T-helper 2 cell treated with Interferon-gamma antibody and Interleukin-4, amounts not matched to agents 100 ng/mL and 5 ng/mL, for 36 hours (primary cell): ENCODE data around the gene UBAC2. TPM values are rescaled to one million over a fixed set of nuclear protein-coding genes. Genes with fewer than 3 reads are reported as not detected.

Experiments used
- intact Hi-C: fragments of 100-400 bp; cut with micrococcal nuclease; formaldehyde crosslinking; loops from one replicate; pipeline ENCODE4 v1.15.1; 2023
- total RNA-seq: library from RNA; stranded (reverse); gene quantifications from 2 replicates; pipeline ENCODE4 v1.2.3, GENCODE V29; 2022

Gene UBAC2
- total RNA-seq, 1 donor from 2014 or later, result 51.6 TPM

DNA sequence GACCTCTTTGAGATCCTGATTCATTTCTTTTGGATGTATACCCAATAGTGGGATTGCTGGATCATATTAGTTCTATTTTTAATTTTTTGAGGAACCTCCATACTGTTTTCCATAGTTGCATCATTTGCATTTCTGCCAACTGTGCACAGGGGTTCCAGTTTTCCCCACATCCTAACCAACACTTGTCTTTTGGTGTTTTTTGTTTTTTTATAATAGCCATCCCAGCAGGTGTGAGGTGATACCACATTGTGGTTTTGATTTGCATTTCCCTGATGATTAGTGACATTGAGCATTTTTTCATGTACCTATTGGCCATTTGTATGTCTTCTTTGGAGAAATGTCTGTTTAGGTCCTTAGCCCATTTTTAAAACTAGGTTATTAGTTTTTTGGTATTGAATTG, 125.4 kb downstream of the UBAC2 start:
- intact Hi-C loops, result no loop called here

- intact Hi-C loops, result no loop called here
Measured at GRCh38 chr13:99327126-99327525, 126.5 kb downstream of the UBAC2 start.

GRCh38 chr13:99327761-99328160, 127.1 kb downstream of the UBAC2 start:
- intact Hi-C loops, result no loop called here

DNA sequence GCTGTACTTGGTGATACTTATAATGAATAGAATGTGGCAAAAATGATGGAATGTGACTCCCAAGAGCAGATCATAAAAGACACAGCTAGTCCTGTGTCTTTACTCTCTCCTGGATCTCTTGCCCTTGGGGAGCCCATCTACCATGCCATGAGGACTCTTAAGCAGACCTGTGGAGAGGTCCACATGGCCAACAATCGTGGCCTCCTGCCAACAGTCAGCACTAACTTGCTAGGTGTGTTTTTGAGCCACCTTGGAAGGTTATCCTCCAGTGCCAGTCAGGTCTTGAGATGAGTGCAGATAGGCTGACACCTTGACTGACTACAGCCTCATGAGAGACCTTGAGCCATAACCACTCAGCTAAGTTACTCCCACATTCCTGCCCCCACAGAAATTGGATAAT, 128.8 kb downstream of the UBAC2 start:
- intact Hi-C loops, result no loop called here

GRCh38 chr13:99330942-99331341, 130.3 kb downstream of the UBAC2 start:
- intact Hi-C loops, result no loop called here

GRCh38 chr13:99331881-99332293, 131.2 kb downstream of the UBAC2 start:
- intact Hi-C loops, result no loop called here

GRCh38 chr13:99332456-99332855, 131.8 kb downstream of the UBAC2 start:
- intact Hi-C loops, result no loop called here

DNA sequence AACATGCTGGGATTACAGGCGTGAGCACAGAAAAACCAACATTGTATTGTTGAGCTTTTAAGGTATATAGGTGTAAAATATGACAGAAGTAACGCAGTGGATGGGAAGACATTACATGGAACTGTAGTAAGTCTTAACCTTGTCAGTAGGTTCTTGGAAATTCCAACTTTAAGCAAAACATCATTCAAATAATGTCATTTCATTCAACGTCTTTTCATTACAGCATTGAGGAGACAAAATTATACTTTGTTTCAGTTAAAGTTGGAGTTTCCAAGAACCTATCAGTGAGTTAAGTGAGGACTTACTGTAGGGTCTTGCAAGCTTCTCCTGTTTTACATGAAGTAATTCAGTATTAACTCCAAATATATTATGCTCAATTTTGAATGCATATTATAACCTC, 133.6 kb downstream of the UBAC2 start:
- intact Hi-C loops, result no loop called here

- intact Hi-C loops, result no loop called here
Measured at GRCh38 chr13:99335087-99335486, 134.4 kb downstream of the UBAC2 start.

DNA sequence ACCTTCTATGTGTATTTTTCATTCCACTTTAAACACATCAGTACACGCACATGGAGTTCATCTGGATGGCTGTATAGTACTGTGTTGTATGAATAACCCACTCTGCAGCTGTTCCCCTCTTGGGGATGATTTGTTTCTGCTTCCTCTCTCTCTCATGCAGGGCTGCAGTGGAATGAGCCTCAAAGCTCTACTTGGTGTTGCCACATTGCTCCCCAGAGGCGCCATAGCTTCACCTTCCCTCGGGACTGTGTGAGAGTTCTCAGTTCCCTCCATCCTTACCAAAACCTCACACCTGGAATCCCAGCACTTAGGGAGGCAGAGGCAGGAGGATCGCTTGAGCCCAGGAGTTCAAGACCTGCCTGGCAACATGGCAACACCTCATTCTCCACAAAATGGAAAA, 134.9 kb downstream of the UBAC2 start:
- intact Hi-C loops, result no loop called here

- intact Hi-C loops, result no loop called here
Measured at GRCh38 chr13:99339230-99339721, 138.6 kb downstream of the UBAC2 start.

DNA sequence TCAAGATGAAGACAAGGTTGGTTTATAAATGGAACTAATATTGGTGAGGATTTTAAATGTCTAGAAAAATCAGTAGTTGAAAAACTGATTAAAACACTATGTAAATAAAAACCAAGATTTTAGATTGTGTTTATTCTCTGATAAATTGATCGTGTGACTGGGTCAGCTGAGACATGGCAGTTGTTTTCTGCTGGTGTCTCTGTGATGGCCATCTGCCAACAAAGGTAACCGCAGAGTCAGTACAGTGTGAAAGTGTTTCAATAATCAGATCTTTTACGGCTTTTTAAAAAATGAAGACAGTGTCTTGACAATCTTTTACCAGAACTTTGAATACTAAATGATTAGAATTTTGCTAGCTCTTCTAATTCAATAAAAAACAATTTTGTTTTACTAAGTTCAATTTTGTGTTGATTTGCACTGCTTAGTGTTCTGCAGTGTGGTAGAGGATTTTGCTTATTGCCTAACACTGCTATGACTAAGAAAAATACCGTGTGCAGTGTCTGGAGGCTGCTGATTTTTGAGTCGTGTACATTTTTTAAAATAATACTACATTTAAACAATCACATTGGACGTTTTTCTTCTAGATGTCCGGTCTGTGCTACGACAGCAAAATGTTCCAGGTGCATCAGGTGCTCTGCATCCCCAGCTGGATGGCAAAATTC, 139.2 kb downstream of the UBAC2 start:
- intact Hi-C loops, result loop anchor here (1.0 to 2.0 kb wide), 2 partner anchors 12 to 17 kb away; no protein-coding TSS in a partner anchor

- intact Hi-C loops, result loop anchor here (1.0 to 2.0 kb wide), 2 partner anchors 12 to 18 kb away; no protein-coding TSS in a partner anchor
Measured at GRCh38 chr13:99340638-99341037, 140.0 kb downstream of the UBAC2 start.

DNA sequence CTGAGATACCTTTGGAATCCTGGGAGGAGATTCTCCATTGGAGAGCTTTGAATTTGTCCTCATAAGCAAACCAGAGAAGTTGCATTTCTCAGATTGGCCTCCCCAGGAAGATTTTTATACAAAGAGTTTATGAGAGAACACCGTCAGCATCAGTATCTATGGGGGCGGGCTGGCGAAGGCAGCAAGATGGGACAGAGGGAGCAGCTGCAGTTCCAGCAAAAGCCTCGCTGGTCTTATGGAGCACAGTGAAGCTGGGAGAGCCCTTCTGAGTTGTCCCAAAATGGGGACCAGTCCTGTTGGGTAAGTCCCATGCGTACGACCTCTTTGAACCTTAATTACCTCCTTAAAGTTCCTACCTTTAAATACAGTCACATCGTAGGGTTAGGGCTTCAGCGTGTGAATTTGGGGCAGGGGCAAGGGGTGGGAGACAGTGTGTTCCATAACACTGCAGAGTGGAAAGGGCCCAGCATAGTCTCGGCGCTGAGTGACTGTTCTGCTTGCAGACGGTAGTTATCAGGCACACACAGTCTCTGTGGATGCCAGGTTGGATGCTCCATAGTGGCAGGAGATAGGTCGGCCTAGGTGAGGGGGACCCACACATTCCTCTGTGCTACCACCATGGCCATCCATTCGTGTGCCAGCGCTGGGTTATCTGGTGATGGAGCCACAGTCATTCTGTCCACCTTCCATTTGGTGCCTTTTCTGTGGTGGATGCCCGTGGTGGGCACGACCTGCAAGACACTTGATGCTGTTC, 141.5 kb downstream of the UBAC2 start:
- intact Hi-C loops, result loop anchor here (2.0 kb wide), 1 partner anchor 19 kb away; no protein-coding TSS in a partner anchor

GRCh38 chr13:99342723-99343315, 142.2 kb downstream of the UBAC2 start:
- intact Hi-C loops, result no loop called here

DNA sequence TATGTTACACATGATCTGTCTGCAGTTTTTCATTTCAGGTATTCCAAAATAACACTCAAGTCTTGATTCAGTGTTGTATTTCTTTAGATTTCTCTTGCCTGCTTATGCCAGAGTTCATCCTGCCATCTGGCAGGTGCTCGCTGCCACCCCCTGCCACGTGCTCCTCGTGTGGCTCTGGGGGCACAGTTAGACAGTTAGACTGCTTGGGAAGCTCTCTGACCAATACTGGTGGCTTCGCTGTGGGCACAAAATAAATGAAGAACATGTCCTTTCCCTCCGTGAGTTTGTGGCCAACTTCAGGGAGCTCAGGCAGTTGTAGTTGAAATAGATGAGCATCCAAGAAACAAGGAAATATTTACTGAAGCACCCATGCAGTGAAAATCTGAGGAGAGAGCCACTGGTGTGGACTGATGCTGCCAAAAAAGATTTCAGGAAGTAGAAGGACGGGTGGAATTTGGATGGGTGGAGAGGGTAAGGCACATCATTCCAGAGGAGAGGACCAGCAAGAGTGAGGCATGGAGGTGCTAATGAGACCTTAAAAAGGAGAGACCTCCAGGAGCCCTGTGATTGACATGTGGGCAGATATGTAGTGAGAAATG, 144.1 kb downstream of the UBAC2 start:
- intact Hi-C loops, result no loop called here

GRCh38 chr13:99345345-99345744, 144.7 kb downstream of the UBAC2 start:
- intact Hi-C loops, result no loop called here

GRCh38 chr13:99346335-99347042, 145.8 kb downstream of the UBAC2 start:
- intact Hi-C loops, result no loop called here

DNA sequence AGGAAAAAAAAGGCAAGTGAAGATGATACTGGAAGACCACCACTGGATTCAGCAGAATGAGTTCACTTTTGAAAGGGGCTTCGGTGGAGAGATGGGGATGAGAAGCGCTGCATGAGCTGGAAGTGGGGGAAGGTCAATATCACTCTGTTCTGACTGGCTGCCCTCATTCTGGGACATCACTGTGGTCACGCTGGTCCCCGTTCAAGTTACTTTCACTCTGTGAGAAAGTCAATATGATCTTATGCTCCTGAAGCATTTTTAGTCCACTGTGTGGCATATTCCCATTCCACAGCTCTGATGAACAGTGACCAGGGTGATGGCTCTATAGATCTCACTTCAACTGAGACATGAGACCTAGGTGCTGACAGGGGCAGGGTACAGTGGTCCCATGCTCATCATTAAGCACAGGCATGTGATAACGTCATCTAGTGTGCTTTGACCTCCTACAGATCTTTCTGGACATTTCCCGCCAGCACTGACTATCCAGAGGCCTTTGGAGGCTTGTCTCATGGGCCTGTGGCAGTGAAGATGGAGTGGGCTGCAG, 146.8 kb downstream of the UBAC2 start:
- intact Hi-C loops, result no loop called here

DNA sequence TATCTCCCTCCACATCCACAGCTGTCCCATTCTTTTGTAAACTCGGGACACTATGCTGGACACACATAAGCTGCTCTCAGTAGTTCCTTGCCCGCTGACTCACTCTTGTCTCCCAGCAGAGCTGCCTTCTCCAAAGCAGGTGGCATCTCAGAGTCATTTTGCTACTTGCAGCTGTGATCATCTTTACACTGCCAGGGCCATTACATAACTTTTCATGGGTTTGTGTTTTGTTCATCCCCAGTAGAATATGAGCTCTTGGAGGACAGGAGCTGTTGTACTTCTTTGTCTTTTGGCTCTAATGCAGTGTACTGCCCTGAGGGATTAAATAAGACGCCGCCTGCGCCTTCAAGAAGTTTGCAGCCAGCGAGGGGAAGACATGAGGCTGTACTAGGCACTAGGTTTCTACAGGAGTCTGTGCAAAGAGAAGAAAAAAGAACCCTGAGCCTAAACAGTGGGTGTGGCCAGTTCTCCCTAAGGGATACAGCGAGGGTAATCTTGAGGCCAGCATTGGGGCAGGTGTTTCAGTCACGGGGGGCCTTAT, 147.3 kb downstream of the UBAC2 start:
- intact Hi-C loops, result no loop called here

GRCh38 chr13:99350191-99350590, 149.5 kb downstream of the UBAC2 start:
- intact Hi-C loops, result no loop called here
